ENCODE results near the gene MYBBP1A.
"Not testable (repeated sequence)": the region's sequence is repeated elsewhere in the genome, so short reads cannot be mapped to it uniquely, and the experiment has no call there.

DNA sequence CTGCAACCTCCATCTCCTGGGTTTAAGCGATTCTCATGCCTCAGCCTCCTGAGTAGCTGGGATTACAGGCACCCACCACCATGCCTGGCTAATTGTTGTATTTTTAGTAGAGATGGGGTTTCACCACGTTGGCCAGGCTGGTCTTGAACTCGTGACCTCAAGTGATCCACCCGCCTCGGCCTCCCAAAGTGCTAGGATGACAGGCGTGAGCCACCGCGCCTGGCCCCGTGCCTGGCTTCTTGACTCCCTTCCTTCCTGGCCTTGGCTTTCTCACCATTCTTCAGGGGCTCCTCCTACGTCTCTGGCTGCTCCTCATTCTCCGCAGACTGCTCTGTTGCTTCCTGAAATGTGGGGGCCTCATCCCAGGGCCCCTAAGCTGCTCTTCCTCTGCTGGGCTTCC is 34.9 kb upstream of the MYBBP1A start:
- TF ChIP-seq POLR2A, EP300 (IDR thresholded peaks at IDR 0.05): not testable (repeated sequence)
- TF ChIP-seq, protein P1, sequence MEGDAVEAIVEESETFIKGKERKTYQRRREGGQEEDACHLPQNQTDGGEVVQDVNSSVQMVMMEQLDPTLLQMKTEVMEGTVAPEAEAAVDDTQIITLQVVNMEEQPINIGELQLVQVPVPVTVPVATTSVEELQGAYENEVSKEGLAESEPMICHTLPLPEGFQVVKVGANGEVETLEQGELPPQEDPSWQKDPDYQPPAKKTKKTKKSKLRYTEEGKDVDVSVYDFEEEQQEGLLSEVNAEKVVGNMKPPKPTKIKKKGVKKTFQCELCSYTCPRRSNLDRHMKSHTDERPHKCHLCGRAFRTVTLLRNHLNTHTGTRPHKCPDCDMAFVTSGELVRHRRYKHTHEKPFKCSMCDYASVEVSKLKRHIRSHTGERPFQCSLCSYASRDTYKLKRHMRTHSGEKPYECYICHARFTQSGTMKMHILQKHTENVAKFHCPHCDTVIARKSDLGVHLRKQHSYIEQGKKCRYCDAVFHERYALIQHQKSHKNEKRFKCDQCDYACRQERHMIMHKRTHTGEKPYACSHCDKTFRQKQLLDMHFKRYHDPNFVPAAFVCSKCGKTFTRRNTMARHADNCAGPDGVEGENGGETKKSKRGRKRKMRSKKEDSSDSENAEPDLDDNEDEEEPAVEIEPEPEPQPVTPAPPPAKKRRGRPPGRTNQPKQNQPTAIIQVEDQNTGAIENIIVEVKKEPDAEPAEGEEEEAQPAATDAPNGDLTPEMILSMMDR (IDR thresholded peaks at IDR 0.05): not testable (repeated sequence)
